ENCODE results near the gene AQP3.

DNA sequence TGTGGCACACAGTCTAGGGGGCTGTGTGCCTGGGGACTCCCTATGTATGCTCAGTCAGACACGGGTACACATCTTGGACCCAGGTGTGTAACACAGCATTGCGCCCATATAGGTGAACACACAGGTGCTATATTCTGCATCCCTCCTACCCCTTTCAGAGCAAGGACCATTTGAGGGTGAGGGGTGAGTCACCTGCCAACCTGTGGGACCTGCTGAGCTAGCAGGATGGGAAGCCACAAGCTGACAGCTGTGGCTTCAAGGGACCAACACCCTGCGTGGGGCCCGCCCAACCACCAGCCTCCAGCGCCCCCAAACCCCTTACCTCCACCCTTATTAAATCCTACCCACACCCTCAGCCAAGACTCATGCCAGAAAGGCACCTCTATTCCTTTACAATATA is 30.4 kb downstream of the AQP3 start:
- TF ChIP-seq, protein P1, sequence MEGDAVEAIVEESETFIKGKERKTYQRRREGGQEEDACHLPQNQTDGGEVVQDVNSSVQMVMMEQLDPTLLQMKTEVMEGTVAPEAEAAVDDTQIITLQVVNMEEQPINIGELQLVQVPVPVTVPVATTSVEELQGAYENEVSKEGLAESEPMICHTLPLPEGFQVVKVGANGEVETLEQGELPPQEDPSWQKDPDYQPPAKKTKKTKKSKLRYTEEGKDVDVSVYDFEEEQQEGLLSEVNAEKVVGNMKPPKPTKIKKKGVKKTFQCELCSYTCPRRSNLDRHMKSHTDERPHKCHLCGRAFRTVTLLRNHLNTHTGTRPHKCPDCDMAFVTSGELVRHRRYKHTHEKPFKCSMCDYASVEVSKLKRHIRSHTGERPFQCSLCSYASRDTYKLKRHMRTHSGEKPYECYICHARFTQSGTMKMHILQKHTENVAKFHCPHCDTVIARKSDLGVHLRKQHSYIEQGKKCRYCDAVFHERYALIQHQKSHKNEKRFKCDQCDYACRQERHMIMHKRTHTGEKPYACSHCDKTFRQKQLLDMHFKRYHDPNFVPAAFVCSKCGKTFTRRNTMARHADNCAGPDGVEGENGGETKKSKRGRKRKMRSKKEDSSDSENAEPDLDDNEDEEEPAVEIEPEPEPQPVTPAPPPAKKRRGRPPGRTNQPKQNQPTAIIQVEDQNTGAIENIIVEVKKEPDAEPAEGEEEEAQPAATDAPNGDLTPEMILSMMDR (optimal IDR thresholded peaks at IDR 0.05 in 1 of 3, IDR thresholded peaks at IDR 0.05 in 1 of 3, conservative IDR thresholded peaks at IDR 0.05 in 1 of 3; ENCODE audit: extremely low read depth in 1 of 3, insufficient read depth in 2 of 3, low read length in 3 of 3) = no peak
- no peak for TF ChIP-seq EZH2 (IDR thresholded peaks at IDR 0.05; ENCODE audit: low read length)

Measured in keratinocyte (primary cell).